GM23338 (cell line): Measurements from ENCODE around the gene OR2T1. TPM values are rescaled to one million over a fixed set of nuclear protein-coding genes. Genes with fewer than 3 reads are reported as not detected.

Experiments
- ATAC-seq: fragments of 200-7000 bp; cut with Tn5 transposase; 3 replicates; pipeline ENCODE4 v1.9.1; 2020
- DNase-seq: peaks from one replicate; pipeline ENCODE4 v3.0.0-alpha.2; 2015; ENCODE audit warnings: low spot score
- H2AFZ ChIP-seq: fragments of 200-600 bp; sonication (generic); 2 replicates; pipeline ENCODE4 v1.8.0; 2016; ENCODE audit warnings: antibody characterized with exemption, mild to moderate bottlenecking, moderate library complexity
- H3F3A ChIP-seq: fragments of 200-600 bp; sonication (generic); replicated peaks from 2 replicates; pipeline ENCODE4 v1.8.0; 2017; ENCODE audit warnings: antibody characterized with exemption, mixed run types, low read depth
- H3K27ac ChIP-seq: fragments of 200-600 bp; sonication (generic); 2 replicates; pipeline ENCODE4 v1.6.1; 2016; ENCODE audit warnings: low read depth
- H3K27me3 ChIP-seq: fragments of 200-600 bp; sonication (generic); 2 replicates; pipeline ENCODE4 v1.8.0; 2016; ENCODE audit warnings: mild to moderate bottlenecking, mixed run types, moderate library complexity; ENCODE audit not compliant: insufficient read depth
- H3K36me3 ChIP-seq: fragments of 200-600 bp; sonication (generic); 2 replicates; pipeline ENCODE4 v1.8.0; 2016; ENCODE audit warnings: mild to moderate bottlenecking; ENCODE audit not compliant: insufficient read depth
- H3K4me1 ChIP-seq: fragments of 200-600 bp; sonication (generic); 2 replicates; pipeline ENCODE4 v1.8.0; 2016; ENCODE audit warnings: mild to moderate bottlenecking, moderate library complexity; ENCODE audit not compliant: insufficient read depth
- H3K4me2 ChIP-seq: fragments of 200-600 bp; sonication (generic); 2 replicates; pipeline ENCODE4 v1.7.1; 2017; ENCODE audit warnings: mixed run types
- H3K4me3 ChIP-seq: fragments of 200-600 bp; sonication (generic); 2 replicates; pipeline ENCODE4 v1.6.1; 2016; ENCODE audit warnings: mixed run types
- H3K79me2 ChIP-seq: fragments of 200-600 bp; sonication (generic); replicated peaks from 2 replicates; pipeline ENCODE4 v1.8.0; 2017; ENCODE audit warnings: mild to moderate bottlenecking; ENCODE audit not compliant: insufficient read depth
- H3K9me2 ChIP-seq: fragments of 200-600 bp; sonication (generic); 2 replicates; pipeline ENCODE4 v1.8.0; 2017; ENCODE audit not compliant: insufficient read depth
- H4K20me1 ChIP-seq: fragments of 200-600 bp; sonication (generic); replicated peaks from 2 replicates; pipeline ENCODE4 v1.8.0; 2017; ENCODE audit warnings: mild to moderate bottlenecking; ENCODE audit not compliant: insufficient read depth
- H3K27ac Mint-ChIP-seq: 2 replicates; pipeline ENCODE4 v1.8.0; 2020; ENCODE audit warnings: inconsistent platforms, mild to moderate bottlenecking, moderate library complexity, mixed read lengths
- H3K27me3 Mint-ChIP-seq: 3 replicates; pipeline ENCODE4 v1.8.0; 2022; ENCODE audit warnings: low read depth, mild to moderate bottlenecking, moderate library complexity, mixed read lengths, inconsistent platforms; ENCODE audit not compliant: insufficient read depth, poor library complexity
- H3K36me3 Mint-ChIP-seq: 3 replicates; pipeline ENCODE4 v1.8.0; 2021; ENCODE audit warnings: low read depth, mild to moderate bottlenecking, inconsistent platforms, moderate library complexity, mixed read lengths
- H3K4me1 Mint-ChIP-seq: 3 replicates; pipeline ENCODE4 v1.8.0; 2020; ENCODE audit warnings: mild to moderate bottlenecking, inconsistent platforms, mixed read lengths
- H3K4me3 Mint-ChIP-seq: 3 replicates; pipeline ENCODE4 v1.8.0; 2021; ENCODE audit warnings: moderate library complexity, mild to moderate bottlenecking, inconsistent platforms, mixed read lengths
- H3K9me3 Mint-ChIP-seq: 3 replicates; pipeline ENCODE4 v1.8.0; 2020; ENCODE audit warnings: moderate library complexity, mild to moderate bottlenecking, inconsistent platforms, mixed read lengths
- CREB1 ChIP-seq: fragments of 250-450 bp; sonication (Bioruptor Pico); IDR thresholded peaks from 2 replicates; pipeline ENCODE4 v1.5.0; 2020; ENCODE audit warnings: low read depth, mild to moderate bottlenecking, moderate library complexity
- EZH2 ChIP-seq: fragments of 200-600 bp; sonication (generic); IDR thresholded peaks from one replicate; pipeline ENCODE4 v1.8.0; 2017; ENCODE audit warnings: antibody characterized with exemption, mild to moderate bottlenecking, low read depth; ENCODE audit not compliant: unreplicated experiment
- EZH2phosphoT487 ChIP-seq: fragments of 200-600 bp; sonication (generic); IDR thresholded peaks from one replicate; pipeline ENCODE4 v1.8.1; 2018; ENCODE audit warnings: antibody characterized with exemption; ENCODE audit not compliant: unreplicated experiment
- JUNB ChIP-seq: IDR thresholded peaks from one replicate; pipeline ENCODE4 v1.6.1; 2016; ENCODE audit warnings: antibody characterized with exemption; ENCODE audit not compliant: unreplicated experiment
- NANOG ChIP-seq: IDR thresholded peaks from 2 replicates; pipeline ENCODE4 v1.6.1; 2016; ENCODE audit warnings: antibody characterized with exemption, borderline replicate concordance
- POLR2AphosphoS5 ChIP-seq: IDR thresholded peaks from 2 replicates; pipeline ENCODE4 v1.6.1; 2016; ENCODE audit warnings: antibody characterized with exemption, low read depth
- STAT1 ChIP-seq: IDR thresholded peaks from one replicate; pipeline ENCODE4 v1.6.1; 2016; ENCODE audit warnings: antibody characterized with exemption; ENCODE audit not compliant: unreplicated experiment
- ZNF114 ChIP-seq: fragments of 250-450 bp; sonication (Bioruptor Pico); IDR thresholded peaks from 2 replicates; pipeline ENCODE4 v1.5.0; 2020; ENCODE audit warnings: mild to moderate bottlenecking, moderate library complexity
- ZNF331 ChIP-seq: fragments of 250-450 bp; sonication (Bioruptor Pico); IDR thresholded peaks from 2 replicates; pipeline ENCODE4 v1.5.0; 2020; ENCODE audit warnings: low read depth, mild to moderate bottlenecking, moderate library complexity
- polyA plus RNA-seq: library from polyadenylated mRNA; unstranded; fragments of >200 nt; fragmentation: Nextera tagmentation; extraction: Ambion mirVana; gene quantifications from 2 replicates; pipeline ENCODE4 v1.2.1, GENCODE V29; 2016
- total RNA-seq: library from RNA; depleted of rRNA; stranded (reverse); fragments of >200 nt; shearing (Covaris generic); gene quantifications from 2 replicates; pipeline ENCODE4 v1.2.3, GENCODE V29; 2014
- TF ChIP-seq, protein P1 (sequence below): IDR thresholded peaks from 2 replicates; pipeline ENCODE4 v1.6.1; 2016; ENCODE audit warnings: antibody characterized with exemption
- TF ChIP-seq, protein P2 (sequence below): IDR thresholded peaks from one replicate; pipeline ENCODE4 v1.6.1; 2018; ENCODE audit warnings: antibody characterized with exemption; ENCODE audit not compliant: unreplicated experiment
- TF ChIP-seq, protein P3 (sequence below): fragments of 250-450 bp; sonication (Bioruptor Pico); IDR thresholded peaks from 2 replicates; pipeline ENCODE4 v1.5.0; 2020; ENCODE audit warnings: mild to moderate bottlenecking, moderate library complexity
- TF ChIP-seq, protein P4 (sequence below), 2 experiments: fragments of 200-600 bp in 1 of 2; sonication (generic) in 1 of 2; conservative IDR thresholded peaks; 2 replicates each; pipeline versions ENCODE4 v1.5.1 to v1.6.1; 2016 to 2017; ENCODE audit warnings: antibody characterized with exemption in 2 of 2, low read depth in 2 of 2, mild to moderate bottlenecking in 2 of 2, moderate library complexity in 1 of 2

The OR2T1 gene
- total and polyA plus RNA-seq, 2 experiments from 2014 or later = not detected

DNA sequence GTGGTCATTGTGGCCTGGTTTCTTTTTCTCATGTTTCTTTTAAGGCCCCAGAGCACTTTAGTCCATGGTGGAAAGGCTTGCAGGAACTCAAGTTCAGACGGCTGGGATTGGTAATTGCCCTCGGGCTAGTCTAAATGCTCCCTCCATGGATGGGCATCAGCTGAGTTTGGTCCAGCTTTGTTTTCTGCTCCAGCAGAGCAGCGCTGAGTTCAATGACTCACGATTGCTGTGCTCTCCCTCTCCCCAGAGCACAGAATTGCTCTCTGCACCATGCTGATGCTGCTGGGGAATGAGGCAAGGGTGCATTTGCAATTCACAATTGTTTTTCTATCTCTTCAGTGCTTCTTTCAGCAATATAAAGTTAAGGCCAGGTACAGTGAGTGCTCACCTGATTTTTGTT, 29.1 kb upstream of the OR2T1 start:
- Histone ChIP-seq H3K4me1 (no peaks in the 10 kb centered on the region), H3K79me2 (no peaks in the 10 kb centered on the region), H3K9me2 (no peaks in the 10 kb centered on the region), H4K20me1 (no peaks in the 10 kb centered on the region), H3F3A (no peaks in the 10 kb centered on the region), H3K27me3 (no peaks in the 10 kb centered on the region), H3K4me2 (no peak overlapping the region), H3K4me3 (no peak overlapping the region), H3K36me3 (0 out of 2 replicates have a peak, but pooled peaks cover 8% of the 10 kb centered on the region), H3K27ac (no peak overlapping the region), H2AFZ (no peak overlapping the region)
- H3K4me3 Mint-ChIP-seq = no peak overlapping the region
- TF ChIP-seq EZH2phosphoT487 (no peak), POLR2AphosphoS5 (no peak), STAT1 (no peak), ZNF114 (CRISPR knock-in tag) (no peak), ZNF331 (no peak), NANOG (no peak), CREB1 (no peak), EZH2 (no peak), JUNB (no peak)
- TF ChIP-seq, protein P1, sequence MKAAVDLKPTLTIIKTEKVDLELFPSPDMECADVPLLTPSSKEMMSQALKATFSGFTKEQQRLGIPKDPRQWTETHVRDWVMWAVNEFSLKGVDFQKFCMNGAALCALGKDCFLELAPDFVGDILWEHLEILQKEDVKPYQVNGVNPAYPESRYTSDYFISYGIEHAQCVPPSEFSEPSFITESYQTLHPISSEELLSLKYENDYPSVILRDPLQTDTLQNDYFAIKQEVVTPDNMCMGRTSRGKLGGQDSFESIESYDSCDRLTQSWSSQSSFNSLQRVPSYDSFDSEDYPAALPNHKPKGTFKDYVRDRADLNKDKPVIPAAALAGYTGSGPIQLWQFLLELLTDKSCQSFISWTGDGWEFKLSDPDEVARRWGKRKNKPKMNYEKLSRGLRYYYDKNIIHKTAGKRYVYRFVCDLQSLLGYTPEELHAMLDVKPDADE = no peak
- TF ChIP-seq, protein P2, sequence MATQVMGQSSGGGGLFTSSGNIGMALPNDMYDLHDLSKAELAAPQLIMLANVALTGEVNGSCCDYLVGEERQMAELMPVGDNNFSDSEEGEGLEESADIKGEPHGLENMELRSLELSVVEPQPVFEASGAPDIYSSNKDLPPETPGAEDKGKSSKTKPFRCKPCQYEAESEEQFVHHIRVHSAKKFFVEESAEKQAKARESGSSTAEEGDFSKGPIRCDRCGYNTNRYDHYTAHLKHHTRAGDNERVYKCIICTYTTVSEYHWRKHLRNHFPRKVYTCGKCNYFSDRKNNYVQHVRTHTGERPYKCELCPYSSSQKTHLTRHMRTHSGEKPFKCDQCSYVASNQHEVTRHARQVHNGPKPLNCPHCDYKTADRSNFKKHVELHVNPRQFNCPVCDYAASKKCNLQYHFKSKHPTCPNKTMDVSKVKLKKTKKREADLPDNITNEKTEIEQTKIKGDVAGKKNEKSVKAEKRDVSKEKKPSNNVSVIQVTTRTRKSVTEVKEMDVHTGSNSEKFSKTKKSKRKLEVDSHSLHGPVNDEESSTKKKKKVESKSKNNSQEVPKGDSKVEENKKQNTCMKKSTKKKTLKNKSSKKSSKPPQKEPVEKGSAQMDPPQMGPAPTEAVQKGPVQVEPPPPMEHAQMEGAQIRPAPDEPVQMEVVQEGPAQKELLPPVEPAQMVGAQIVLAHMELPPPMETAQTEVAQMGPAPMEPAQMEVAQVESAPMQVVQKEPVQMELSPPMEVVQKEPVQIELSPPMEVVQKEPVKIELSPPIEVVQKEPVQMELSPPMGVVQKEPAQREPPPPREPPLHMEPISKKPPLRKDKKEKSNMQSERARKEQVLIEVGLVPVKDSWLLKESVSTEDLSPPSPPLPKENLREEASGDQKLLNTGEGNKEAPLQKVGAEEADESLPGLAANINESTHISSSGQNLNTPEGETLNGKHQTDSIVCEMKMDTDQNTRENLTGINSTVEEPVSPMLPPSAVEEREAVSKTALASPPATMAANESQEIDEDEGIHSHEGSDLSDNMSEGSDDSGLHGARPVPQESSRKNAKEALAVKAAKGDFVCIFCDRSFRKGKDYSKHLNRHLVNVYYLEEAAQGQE = no peak
- TF ChIP-seq, protein P3, sequence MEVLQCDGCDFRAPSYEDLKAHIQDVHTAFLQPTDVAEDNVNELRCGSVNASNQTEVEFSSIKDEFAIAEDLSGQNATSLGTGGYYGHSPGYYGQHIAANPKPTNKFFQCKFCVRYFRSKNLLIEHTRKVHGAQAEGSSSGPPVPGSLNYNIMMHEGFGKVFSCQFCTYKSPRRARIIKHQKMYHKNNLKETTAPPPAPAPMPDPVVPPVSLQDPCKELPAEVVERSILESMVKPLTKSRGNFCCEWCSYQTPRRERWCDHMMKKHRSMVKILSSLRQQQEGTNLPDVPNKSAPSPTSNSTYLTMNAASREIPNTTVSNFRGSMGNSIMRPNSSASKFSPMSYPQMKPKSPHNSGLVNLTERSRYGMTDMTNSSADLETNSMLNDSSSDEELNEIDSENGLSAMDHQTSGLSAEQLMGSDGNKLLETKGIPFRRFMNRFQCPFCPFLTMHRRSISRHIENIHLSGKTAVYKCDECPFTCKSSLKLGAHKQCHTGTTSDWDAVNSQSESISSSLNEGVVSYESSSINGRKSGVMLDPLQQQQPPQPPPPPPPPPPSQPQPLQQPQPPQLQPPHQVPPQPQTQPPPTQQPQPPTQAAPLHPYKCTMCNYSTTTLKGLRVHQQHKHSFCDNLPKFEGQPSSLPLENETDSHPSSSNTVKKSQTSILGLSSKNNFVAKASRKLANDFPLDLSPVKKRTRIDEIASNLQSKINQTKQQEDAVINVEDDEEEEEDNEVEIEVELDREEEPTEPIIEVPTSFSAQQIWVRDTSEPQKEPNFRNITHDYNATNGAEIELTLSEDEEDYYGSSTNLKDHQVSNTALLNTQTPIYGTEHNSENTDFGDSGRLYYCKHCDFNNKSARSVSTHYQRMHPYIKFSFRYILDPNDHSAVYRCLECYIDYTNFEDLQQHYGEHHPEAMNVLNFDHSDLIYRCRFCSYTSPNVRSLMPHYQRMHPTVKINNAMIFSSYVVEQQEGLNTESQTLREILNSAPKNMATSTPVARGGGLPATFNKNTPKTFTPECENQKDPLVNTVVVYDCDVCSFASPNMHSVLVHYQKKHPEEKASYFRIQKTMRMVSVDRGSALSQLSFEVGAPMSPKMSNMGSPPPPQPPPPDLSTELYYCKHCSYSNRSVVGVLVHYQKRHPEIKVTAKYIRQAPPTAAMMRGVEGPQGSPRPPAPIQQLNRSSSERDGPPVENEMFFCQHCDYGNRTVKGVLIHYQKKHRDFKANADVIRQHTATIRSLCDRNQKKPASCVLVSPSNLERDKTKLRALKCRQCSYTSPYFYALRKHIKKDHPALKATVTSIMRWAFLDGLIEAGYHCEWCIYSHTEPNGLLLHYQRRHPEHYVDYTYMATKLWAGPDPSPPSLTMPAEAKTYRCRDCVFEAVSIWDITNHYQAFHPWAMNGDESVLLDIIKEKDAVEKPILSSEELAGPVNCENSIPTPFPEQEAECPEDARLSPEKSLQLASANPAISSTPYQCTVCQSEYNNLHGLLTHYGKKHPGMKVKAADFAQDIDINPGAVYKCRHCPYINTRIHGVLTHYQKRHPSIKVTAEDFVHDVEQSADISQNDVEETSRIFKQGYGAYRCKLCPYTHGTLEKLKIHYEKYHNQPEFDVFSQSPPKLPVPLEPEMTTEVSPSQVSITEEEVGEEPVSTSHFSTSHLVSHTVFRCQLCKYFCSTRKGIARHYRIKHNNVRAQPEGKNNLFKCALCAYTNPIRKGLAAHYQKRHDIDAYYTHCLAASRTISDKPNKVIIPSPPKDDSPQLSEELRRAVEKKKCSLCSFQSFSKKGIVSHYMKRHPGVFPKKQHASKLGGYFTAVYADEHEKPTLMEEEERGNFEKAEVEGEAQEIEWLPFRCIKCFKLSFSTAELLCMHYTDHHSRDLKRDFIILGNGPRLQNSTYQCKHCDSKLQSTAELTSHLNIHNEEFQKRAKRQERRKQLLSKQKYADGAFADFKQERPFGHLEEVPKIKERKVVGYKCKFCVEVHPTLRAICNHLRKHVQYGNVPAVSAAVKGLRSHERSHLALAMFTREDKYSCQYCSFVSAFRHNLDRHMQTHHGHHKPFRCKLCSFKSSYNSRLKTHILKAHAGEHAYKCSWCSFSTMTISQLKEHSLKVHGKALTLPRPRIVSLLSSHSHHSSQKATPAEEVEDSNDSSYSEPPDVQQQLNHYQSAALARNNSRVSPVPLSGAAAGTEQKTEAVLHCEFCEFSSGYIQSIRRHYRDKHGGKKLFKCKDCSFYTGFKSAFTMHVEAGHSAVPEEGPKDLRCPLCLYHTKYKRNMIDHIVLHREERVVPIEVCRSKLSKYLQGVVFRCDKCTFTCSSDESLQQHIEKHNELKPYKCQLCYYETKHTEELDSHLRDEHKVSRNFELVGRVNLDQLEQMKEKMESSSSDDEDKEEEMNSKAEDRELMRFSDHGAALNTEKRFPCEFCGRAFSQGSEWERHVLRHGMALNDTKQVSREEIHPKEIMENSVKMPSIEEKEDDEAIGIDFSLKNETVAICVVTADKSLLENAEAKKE (CRISPR knock-in tag) = no peak
- TF ChIP-seq, protein P4, sequence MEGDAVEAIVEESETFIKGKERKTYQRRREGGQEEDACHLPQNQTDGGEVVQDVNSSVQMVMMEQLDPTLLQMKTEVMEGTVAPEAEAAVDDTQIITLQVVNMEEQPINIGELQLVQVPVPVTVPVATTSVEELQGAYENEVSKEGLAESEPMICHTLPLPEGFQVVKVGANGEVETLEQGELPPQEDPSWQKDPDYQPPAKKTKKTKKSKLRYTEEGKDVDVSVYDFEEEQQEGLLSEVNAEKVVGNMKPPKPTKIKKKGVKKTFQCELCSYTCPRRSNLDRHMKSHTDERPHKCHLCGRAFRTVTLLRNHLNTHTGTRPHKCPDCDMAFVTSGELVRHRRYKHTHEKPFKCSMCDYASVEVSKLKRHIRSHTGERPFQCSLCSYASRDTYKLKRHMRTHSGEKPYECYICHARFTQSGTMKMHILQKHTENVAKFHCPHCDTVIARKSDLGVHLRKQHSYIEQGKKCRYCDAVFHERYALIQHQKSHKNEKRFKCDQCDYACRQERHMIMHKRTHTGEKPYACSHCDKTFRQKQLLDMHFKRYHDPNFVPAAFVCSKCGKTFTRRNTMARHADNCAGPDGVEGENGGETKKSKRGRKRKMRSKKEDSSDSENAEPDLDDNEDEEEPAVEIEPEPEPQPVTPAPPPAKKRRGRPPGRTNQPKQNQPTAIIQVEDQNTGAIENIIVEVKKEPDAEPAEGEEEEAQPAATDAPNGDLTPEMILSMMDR (conservative IDR thresholded peaks at IDR 0.05; ENCODE audit: low read depth in 2 of 2) = no peak
- ATAC-seq = no peak
- H3K4me1 Mint-ChIP-seq = no peaks in the 10 kb centered on the region
- no peak overlapping the region for H3K27ac Mint-ChIP-seq
- H3K36me3 Mint-ChIP-seq = peaks cover 40% of the 10 kb centered on the region
- DNase-seq = no peak
- no peaks in the 10 kb centered on the region for H3K27me3 Mint-ChIP-seq
- peaks cover 96% of the 10 kb centered on the region for H3K9me3 Mint-ChIP-seq
